HCT116 (cell line): ENCODE results near the gene ARAP1. TPM values are rescaled to one million over a fixed set of nuclear protein-coding genes. Genes with fewer than 3 reads are reported as not detected.

Experiments
- ATAC-seq: fragments of 200-7000 bp; cut with Tn5 transposase; 2 replicates; pipeline ENCODE4 v1.9.1; 2020; ENCODE audit warnings: mild to moderate bottlenecking, moderate library complexity
- BruUV-seq: library from RNA; stranded (reverse); fragments of 400-500 nt; replicated peaks from 2 replicates; lab custom pipeline; 2021; lab: Mats Ljungman, UMichigan
- CTCF ChIA-PET: fragments of 300-600 bp; sonication (Branson Sonifier 250); formaldehyde crosslinking; loops from one replicate; lab custom pipeline; 2021; ENCODE audit warnings: antibody characterized with exemption; lab: Charles Lee
- POLR2A ChIA-PET: fragments of 300-600, 350-600 bp; sonication (Branson Sonifier 250); formaldehyde crosslinking; loops from one replicate; lab custom pipeline; 2021; ENCODE audit warnings: antibody characterized with exemption; lab: Charles Lee
- RAD21 ChIA-PET, 2 experiments: fragments of 300-600 bp; sonication (Branson Sonifier 250); formaldehyde crosslinking; loops; one replicate each; lab custom pipeline; 2023; ENCODE audit warnings: low total read pairs in 2 of 2; ENCODE audit not compliant: uncharacterized antibody in 2 of 2, unreplicated experiment in 2 of 2, low non-redundant PET in 1 of 2; lab: Charles Lee
- DNase-seq: peaks from one replicate; pipeline ENCODE4 v3.0.0-alpha.2; 2010; ENCODE audit warnings: low read depth, low spot score
- H2AFZ ChIP-seq: fragments of 200-600 bp; shearing (Covaris generic), sonication (generic); 2 replicates; pipeline ENCODE4 v1.6.1; 2017; ENCODE audit warnings: low read depth, mixed run types, mixed read lengths, antibody characterized with exemption, low read length; ENCODE audit not compliant: poor library complexity, severe bottlenecking
- H3K27ac ChIP-seq: 2 replicates; pipeline ENCODE4 v1.5.1; 2012; ENCODE audit warnings: low read depth, low read length
- H3K27me3 ChIP-seq: fragments of 200-600 bp; sonication (generic); 2 replicates; pipeline ENCODE4 v1.6.1; 2016; ENCODE audit warnings: mixed run types, low read length, mixed read lengths; ENCODE audit not compliant: insufficient read depth
- H3K36me3 ChIP-seq, 2 experiments: fragments of 200-500 bp in 1 of 2; fragments of 200-600 bp in 1 of 2; sonication (Bioruptor generic) in 1 of 2; sonication (generic) in 1 of 2; 2 replicates each; pipeline versions ENCODE4 v1.5.1 to v1.6.1; 2014 to 2016; ENCODE audit warnings: low read length in 2 of 2, inconsistent platforms in 1 of 2, mixed read lengths in 1 of 2, mixed run types in 1 of 2; ENCODE audit not compliant: insufficient read depth in 2 of 2, control insufficient read depth in 1 of 2
- H3K4me1 ChIP-seq, 2 experiments: fragments of 200-600 bp in 1 of 2; sonication (generic) in 1 of 2; 2 replicates each; pipeline versions ENCODE4 v1.5.1 to v1.6.1; 2012 to 2017; ENCODE audit warnings: low read length in 2 of 2, inconsistent platforms in 1 of 2, mild to moderate bottlenecking in 1 of 2, mixed read lengths in 1 of 2, mixed run types in 1 of 2, moderate library complexity in 1 of 2; ENCODE audit not compliant: insufficient read depth in 2 of 2, control insufficient read depth in 1 of 2
- H3K4me2 ChIP-seq: fragments of 200-600 bp; sonication (generic); 2 replicates; pipeline ENCODE4 v1.6.1; 2017; ENCODE audit warnings: mixed run types, low read length, mixed read lengths
- H3K4me3 ChIP-seq, 2 experiments: fragments of 200-600 bp in 1 of 2; sonication (generic) in 1 of 2; replicated peaks in 1 of 2; 2 replicates each; pipeline ENCODE4 v1.5.1; 2011 to 2016; ENCODE audit warnings: low read length in 2 of 2, control low read depth in 1 of 2, low read depth in 1 of 2, mild to moderate bottlenecking in 1 of 2, mixed read lengths in 1 of 2, mixed run types in 1 of 2
- H3K79me2 ChIP-seq: fragments of 200-600 bp; sonication (generic); 2 replicates; pipeline ENCODE4 v1.6.1; 2017; ENCODE audit warnings: mild to moderate bottlenecking, mixed run types, low read length, moderate library complexity, mixed read lengths; ENCODE audit not compliant: insufficient read depth
- H3K9ac ChIP-seq: fragments of 200-600 bp; sonication (generic); 2 replicates; pipeline ENCODE4 v1.6.1; 2016; ENCODE audit warnings: low read length, mixed read lengths
- H3K9me2 ChIP-seq: fragments of 200-600 bp; sonication (generic), shearing (Covaris generic); 2 replicates; pipeline ENCODE4 v1.6.1; 2017; ENCODE audit warnings: mixed run types, mild to moderate bottlenecking, moderate library complexity; ENCODE audit not compliant: insufficient read depth
- H3K9me3 ChIP-seq, 2 experiments: fragments of 200-500 bp in 1 of 2; fragments of 200-600 bp in 1 of 2; sonication (Bioruptor generic) in 1 of 2; sonication (generic) in 1 of 2; 2 replicates each; pipeline ENCODE4 v1.6.1; 2014 to 2017; ENCODE audit warnings: low read length in 2 of 2, mixed read lengths in 2 of 2, inconsistent platforms in 1 of 2, low read depth in 1 of 2, mild to moderate bottlenecking in 1 of 2, mixed run types in 1 of 2, moderate library complexity in 1 of 2; ENCODE audit not compliant: control insufficient read depth in 1 of 2, insufficient read depth in 1 of 2
- H4K20me1 ChIP-seq: fragments of 200-600 bp; sonication (generic), shearing (Covaris generic); 2 replicates; pipeline ENCODE4 v1.6.1; 2017; ENCODE audit warnings: mixed run types, mild to moderate bottlenecking, moderate library complexity; ENCODE audit not compliant: insufficient read depth
- CBX3 ChIP-seq: IDR thresholded peaks from 2 replicates; pipeline ENCODE4 v1.6.1; 2012; ENCODE audit warnings: low read depth
- MAX ChIP-seq: IDR thresholded peaks from 2 replicates; pipeline ENCODE4 v1.6.1; 2012
- RAD21 ChIP-seq: IDR thresholded peaks from 2 replicates; pipeline ENCODE4 v1.6.1; 2012; ENCODE audit warnings: low read depth, mild to moderate bottlenecking
- SRF ChIP-seq: IDR thresholded peaks from 2 replicates; pipeline ENCODE4 v1.6.1; 2012; ENCODE audit warnings: low read depth
- YY1 ChIP-seq: IDR thresholded peaks from 2 replicates; pipeline ENCODE4 v1.6.1; 2011; ENCODE audit warnings: low read length, low read depth, moderate library complexity, mild to moderate bottlenecking; ENCODE audit not compliant: insufficient replicate concordance; ENCODE audit errors: extremely low read depth
- ZFX ChIP-seq: fragments of 450-650 bp; IDR thresholded peaks from 2 replicates; pipeline ENCODE4 v1.6.1; 2017
- intact Hi-C: fragments of 100-400 bp; cut with micrococcal nuclease; formaldehyde crosslinking; loops from 2 replicates; pipeline ENCODE4 v1.10.0; 2022
- total RNA-seq: library from RNA; stranded (reverse); gene quantifications from one replicate; pipeline ENCODE4 v1.2.1, GENCODE V29; 2021; ENCODE audit not compliant: unreplicated experiment

ARAP1 gene
- total RNA-seq, 1 experiment from 2014 or later, result 57.4 TPM

DNA sequence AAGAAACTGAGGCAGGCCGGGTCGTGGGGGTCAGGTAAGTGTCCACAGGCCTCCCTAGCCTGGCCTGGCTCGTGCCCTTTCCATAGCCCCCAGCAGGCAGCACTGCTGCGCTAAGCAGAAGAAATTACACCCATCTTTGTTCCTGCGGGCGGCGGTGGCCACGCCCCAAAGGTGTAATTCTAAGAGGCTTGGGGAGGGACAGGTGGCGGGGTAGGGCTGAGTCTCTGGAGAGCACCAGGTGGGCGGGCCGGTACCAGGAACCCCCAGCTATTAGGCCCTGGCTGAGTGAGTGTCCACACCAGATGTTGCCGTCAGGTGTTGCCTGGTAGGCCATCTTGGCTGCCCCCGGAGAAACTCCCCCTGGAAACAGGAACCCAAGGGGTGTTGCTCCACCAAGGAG, 12.3 kb upstream of the ARAP1 start:
- no peaks in the 10 kb centered on the region for H3K4me1 ChIP-seq
- H3K27me3 ChIP-seq, result no peaks in the 10 kb centered on the region
- ChIA-PET POLR2A (no interaction called here), RAD21 (no interaction called here), CTCF (no interaction called here)
- peak; percentile 54 for ATAC-seq
- no TSS peak for BruUV-seq
- no peaks in the 10 kb centered on the region for H3K36me3 ChIP-seq
- no peaks in the 10 kb centered on the region for H3K79me2 ChIP-seq
- no peak for DNase-seq
- intact Hi-C loops, result no loop called here
- no peak overlapping the region for H2AFZ ChIP-seq
- H3K9ac ChIP-seq, result no peak overlapping the region
- no peak overlapping the region for H3K27ac ChIP-seq
- no peaks in the 10 kb centered on the region for H4K20me1 ChIP-seq
- H3K4me3 ChIP-seq, result no peak overlapping the region
- no peak overlapping the region for H3K4me2 ChIP-seq
- no peaks in the 10 kb centered on the region for H3K9me2 ChIP-seq
- H3K9me3 ChIP-seq, result no peaks in the 10 kb centered on the region
- TF ChIP-seq RAD21 (peak; percentile 22; the same call in 1 of the 2 replicates), MAX (no peak), CBX3 (no peak)

DNA sequence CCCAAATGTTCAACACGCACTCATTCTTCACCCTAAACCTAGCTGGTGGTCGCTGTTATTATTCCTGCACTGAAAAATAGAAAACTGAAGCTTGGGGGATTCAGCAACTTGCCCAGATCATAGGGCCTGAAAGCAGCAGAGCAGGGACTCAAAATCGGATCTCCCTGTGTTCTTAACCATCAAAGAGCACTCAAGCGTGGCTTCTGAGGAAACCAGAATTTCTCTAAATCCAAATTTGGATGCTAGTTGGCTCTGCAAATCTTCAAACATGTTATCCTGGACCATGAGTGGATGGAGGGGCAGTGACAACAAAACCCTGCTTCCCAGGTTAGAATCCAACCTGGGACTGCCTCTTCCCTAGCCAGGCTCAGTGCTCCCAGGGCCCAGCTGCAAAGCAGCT, 11.6 kb upstream of the ARAP1 start:
- TF ChIP-seq ZFX (no peak), SRF (no peak), YY1 (no peak)
- CTCF ChIA-PET, result no interaction called here
- no peaks in the 10 kb centered on the region for H3K36me3 ChIP-seq

More for the DNA sequence above, 11.6 kb upstream of the ARAP1 start:
- Histone ChIP-seq H3K9me2 (no peaks in the 10 kb centered on the region), H3K27ac (no peak overlapping the region), H2AFZ (no peak overlapping the region), H3K4me3 (no peak overlapping the region), H3K79me2 (no peaks in the 10 kb centered on the region), H3K9ac (no peak overlapping the region), H3K4me2 (no peak overlapping the region), H3K27me3 (no peaks in the 10 kb centered on the region), H3K4me1 (no peaks in the 10 kb centered on the region), H4K20me1 (no peaks in the 10 kb centered on the region), H3K9me3 (no peaks in the 10 kb centered on the region)
- DNase-seq (no peak), ATAC-seq (no peak)
- intact Hi-C loops, result no loop called here
- POLR2A ChIA-PET, result no interaction called here
- RAD21 ChIA-PET, result no interaction called here
- BruUV-seq, result no TSS peak
